ENCODE measurements around the gene CERKL.

GRCh38 chr2:181554061-181554830, 102.7 kb downstream of the CERKL start:
- TF ChIP-seq REST (IDR thresholded peaks at IDR 0.05; ENCODE audit: insufficient read depth in 1 of 2, low read depth in 2 of 2, low read length in 2 of 2) (no peak), POLR2AphosphoS5 (IDR thresholded peaks at IDR 0.05; ENCODE audit: low read depth, low read length) (no peak)

All from PFSK-1 (cell line).